Glutamatergic neuron (in vitro differentiated cells): ENCODE data around the gene SAAL1. TPM values are rescaled to one million over a fixed set of nuclear protein-coding genes. Genes with fewer than 3 reads are reported as not detected.

ENCODE experiments used
- DNase-seq: peaks from one replicate; pipeline ENCODE4 v3.0.0; 2022
- H3K27ac Mint-ChIP-seq: one replicate; pipeline ENCODE4 v1.8.0; 2020; ENCODE audit warnings: mild to moderate bottlenecking, mixed read lengths, inconsistent platforms; ENCODE audit not compliant: unreplicated experiment
- H3K27me3 Mint-ChIP-seq: one replicate; pipeline ENCODE4 v1.8.0; 2020; ENCODE audit warnings: mild to moderate bottlenecking, moderate library complexity, mixed read lengths, inconsistent platforms; ENCODE audit not compliant: unreplicated experiment
- H3K36me3 Mint-ChIP-seq: one replicate; pipeline ENCODE4 v1.8.0; 2020; ENCODE audit warnings: mild to moderate bottlenecking, mixed read lengths, inconsistent platforms; ENCODE audit not compliant: unreplicated experiment
- H3K4me1 Mint-ChIP-seq: one replicate; pipeline ENCODE4 v1.8.0; 2020; ENCODE audit warnings: mild to moderate bottlenecking, low read depth, mixed read lengths, inconsistent platforms; ENCODE audit not compliant: unreplicated experiment
- H3K4me3 Mint-ChIP-seq: one replicate; pipeline ENCODE4 v1.8.0; 2020; ENCODE audit warnings: mild to moderate bottlenecking, mixed read lengths, inconsistent platforms; ENCODE audit not compliant: unreplicated experiment
- H3K9me3 Mint-ChIP-seq: one replicate; pipeline ENCODE4 v1.8.0; 2020; ENCODE audit warnings: mild to moderate bottlenecking, moderate library complexity, mixed read lengths, inconsistent platforms; ENCODE audit not compliant: unreplicated experiment
- total RNA-seq: library from RNA; stranded (reverse); fragmentation: NEBNext Ultra II Directional; extraction: Animal tissue kit (Norgen Biotek cat#: 25700); gene quantifications from one replicate; pipeline ENCODE4 v1.2.1, GENCODE V29; 2021; ENCODE audit not compliant: unreplicated experiment
- TF ChIP-seq, protein P1 (sequence below): fragments of 200-600 bp; sonication (generic); IDR thresholded peaks from one replicate; pipeline ENCODE4 v1.5.0; 2021; ENCODE audit not compliant: partially characterized antibody, unreplicated experiment

The SAAL1 gene
- total RNA-seq, 1 donor from 2014 or later = 32.4 TPM

DNA sequence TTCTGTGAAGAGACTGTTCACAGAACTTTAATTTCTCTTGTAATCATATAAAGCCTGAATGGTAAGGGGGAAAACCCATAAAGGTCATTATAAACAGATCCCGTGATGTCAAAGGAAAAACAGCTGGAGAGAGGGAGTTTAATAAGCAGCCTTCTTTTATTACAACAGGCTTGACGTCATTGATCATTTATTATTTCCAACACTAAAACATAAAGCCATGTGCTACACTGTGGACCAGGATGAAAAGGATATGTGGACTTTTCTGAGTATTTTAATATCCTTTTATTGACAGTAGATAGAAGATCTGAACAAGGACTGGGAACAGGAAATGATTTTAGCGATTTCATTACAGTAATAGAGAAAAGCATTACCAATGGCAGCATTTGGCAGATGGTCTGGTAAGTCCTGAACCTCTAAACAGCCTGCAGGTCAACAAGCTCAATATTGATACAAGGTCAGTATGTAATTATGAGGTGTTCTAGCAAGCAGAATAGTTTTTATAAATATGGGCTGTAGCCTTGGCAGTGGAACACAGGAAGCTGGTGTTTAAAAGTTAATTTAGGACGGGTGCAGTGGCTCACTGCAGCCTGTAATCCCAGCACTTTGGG is 34.7 kb downstream of the SAAL1 start:
- Mint-ChIP-seq H3K4me3 (no peak overlapping the region), H3K27ac (no peak overlapping the region), H3K9me3 (no peaks in the 10 kb centered on the region), H3K27me3 (peaks cover 1% of the 10 kb centered on the region), H3K36me3 (no peaks in the 10 kb centered on the region), H3K4me1 (no peaks in the 10 kb centered on the region)
- TF ChIP-seq, protein P1, sequence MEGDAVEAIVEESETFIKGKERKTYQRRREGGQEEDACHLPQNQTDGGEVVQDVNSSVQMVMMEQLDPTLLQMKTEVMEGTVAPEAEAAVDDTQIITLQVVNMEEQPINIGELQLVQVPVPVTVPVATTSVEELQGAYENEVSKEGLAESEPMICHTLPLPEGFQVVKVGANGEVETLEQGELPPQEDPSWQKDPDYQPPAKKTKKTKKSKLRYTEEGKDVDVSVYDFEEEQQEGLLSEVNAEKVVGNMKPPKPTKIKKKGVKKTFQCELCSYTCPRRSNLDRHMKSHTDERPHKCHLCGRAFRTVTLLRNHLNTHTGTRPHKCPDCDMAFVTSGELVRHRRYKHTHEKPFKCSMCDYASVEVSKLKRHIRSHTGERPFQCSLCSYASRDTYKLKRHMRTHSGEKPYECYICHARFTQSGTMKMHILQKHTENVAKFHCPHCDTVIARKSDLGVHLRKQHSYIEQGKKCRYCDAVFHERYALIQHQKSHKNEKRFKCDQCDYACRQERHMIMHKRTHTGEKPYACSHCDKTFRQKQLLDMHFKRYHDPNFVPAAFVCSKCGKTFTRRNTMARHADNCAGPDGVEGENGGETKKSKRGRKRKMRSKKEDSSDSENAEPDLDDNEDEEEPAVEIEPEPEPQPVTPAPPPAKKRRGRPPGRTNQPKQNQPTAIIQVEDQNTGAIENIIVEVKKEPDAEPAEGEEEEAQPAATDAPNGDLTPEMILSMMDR = no peak
- DNase-seq = no peak

DNA sequence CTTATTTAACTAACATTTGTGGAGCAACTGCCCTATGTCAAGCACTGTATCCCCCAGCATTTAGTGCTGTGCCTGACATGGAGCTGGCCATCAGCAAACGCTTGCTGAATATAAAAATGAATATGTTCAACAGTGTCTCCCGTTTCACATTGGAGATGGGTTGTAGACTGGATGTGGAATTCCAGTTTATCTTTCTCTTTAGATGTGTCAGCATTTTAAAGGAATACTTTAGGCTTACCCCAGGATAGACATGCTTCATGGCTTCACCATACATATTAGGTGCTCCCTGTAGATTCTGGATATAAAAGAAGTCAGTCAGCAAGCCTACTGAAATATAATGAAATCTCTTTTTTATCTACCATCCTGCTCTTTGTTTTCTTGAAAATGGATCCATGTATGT is 38.5 kb downstream of the SAAL1 start:
- no peak for DNase-seq
- Mint-ChIP-seq H3K4me3 (no peak overlapping the region), H3K36me3 (no peaks in the 10 kb centered on the region), H3K9me3 (no peaks in the 10 kb centered on the region), H3K27me3 (no peaks in the 10 kb centered on the region), H3K27ac (no peak overlapping the region), H3K4me1 (no peaks in the 10 kb centered on the region)
- TF ChIP-seq, protein P1 = no peak

DNA sequence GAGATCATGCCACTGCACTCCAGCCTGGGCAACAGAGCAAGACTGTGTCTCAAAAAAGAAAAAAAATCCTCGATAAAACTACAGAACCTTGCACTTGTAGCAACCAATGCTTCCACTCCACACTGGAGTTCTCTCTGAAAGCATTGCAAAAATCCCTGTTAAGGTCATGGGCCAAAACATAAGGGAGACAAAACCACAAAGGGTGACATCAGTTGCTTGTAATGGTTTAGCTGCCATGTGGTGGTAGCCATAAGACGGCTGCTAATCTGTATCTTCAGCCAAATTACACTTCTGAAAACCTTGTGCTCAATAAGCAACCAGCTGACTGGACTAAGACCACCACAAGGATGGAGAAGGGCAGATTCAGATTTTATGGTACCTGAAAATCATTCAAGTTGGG is 39.3 kb downstream of the SAAL1 start:
- no peaks in the 10 kb centered on the region for H3K27me3 Mint-ChIP-seq
- no peaks in the 10 kb centered on the region for H3K36me3 Mint-ChIP-seq
- TF ChIP-seq, protein P1 = no peak
- H3K9me3 Mint-ChIP-seq = no peaks in the 10 kb centered on the region
- no peak overlapping the region for H3K4me3 Mint-ChIP-seq
- DNase-seq = no peak
- H3K27ac Mint-ChIP-seq = no peak overlapping the region
- no peaks in the 10 kb centered on the region for H3K4me1 Mint-ChIP-seq

DNA sequence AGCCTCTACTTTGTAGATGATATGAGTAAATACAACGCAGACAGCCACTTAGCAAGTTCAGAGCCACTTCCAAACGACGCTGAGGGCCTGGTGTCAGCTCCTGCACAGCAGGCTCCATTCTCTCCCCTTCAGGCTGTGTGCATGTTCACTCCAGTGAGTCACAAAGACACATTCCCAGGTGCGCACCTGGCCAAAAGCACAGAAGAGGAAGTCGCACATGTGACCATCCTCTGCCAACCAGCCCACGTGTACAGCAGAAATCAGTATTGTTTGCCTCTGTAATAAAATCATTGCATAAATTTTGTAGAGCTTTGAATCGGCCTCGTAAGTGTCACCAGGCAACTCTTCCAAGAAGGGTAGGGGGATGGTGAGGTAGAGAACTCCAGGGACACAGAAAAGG is 40.3 kb downstream of the SAAL1 start:
- Mint-ChIP-seq H3K9me3 (no peaks in the 10 kb centered on the region), H3K36me3 (no peaks in the 10 kb centered on the region), H3K4me3 (no peak overlapping the region), H3K27ac (no peak overlapping the region), H3K4me1 (no peaks in the 10 kb centered on the region), H3K27me3 (no peaks in the 10 kb centered on the region)
- no peak for DNase-seq
- TF ChIP-seq, protein P1 = no peak

DNA sequence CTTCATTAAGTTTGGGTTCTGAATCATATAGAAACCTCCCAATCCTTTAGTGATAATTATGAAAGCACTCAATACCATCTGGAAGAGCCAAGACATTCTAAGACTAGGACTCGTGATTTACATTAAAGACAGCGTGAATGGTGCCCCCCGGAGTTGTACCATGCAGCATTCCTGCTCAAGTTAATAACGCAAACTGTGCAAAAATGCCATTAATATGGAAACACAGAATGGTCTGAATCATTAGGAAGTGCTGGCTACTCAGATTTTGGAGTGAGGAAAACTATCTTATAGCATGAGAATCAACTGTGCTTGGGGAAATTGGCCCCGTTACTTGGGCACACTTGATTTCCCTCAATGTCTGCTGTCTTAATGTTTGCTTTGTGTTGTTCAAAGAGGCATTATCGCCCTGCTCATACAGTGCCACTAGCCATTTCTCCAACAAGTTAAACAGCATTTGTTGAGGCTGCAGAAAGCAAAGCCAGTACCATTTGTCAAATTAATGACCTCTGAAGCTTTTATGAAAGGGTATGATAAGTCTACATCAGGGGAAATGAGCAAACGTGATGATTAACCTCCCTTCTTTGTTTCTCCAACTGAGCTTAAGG is 41.3 kb downstream of the SAAL1 start:
- Mint-ChIP-seq H3K4me1 (no peaks in the 10 kb centered on the region), H3K36me3 (no peaks in the 10 kb centered on the region)
- TF ChIP-seq, protein P1 = no peak

More for the DNA sequence above, 41.3 kb downstream of the SAAL1 start:
- no peak overlapping the region for H3K27ac Mint-ChIP-seq
- H3K4me3 Mint-ChIP-seq = no peak overlapping the region
- H3K9me3 Mint-ChIP-seq = no peaks in the 10 kb centered on the region
- H3K27me3 Mint-ChIP-seq = no peaks in the 10 kb centered on the region
- no peak for DNase-seq
